Activated CD8-positive, alpha-beta memory T cell treated with anti-CD3 and anti-CD28 coated beads, Interleukin-2, amount 50 U/mL, for 1 hour (primary cell): Measurements from ENCODE around the gene IL17REL.

ENCODE experiments used
- DNase-seq: peaks from one replicate; pipeline ENCODE4 v3.0.0-alpha.2; 2020; ENCODE audit errors: extremely low read depth

IL17REL gene

DNA sequence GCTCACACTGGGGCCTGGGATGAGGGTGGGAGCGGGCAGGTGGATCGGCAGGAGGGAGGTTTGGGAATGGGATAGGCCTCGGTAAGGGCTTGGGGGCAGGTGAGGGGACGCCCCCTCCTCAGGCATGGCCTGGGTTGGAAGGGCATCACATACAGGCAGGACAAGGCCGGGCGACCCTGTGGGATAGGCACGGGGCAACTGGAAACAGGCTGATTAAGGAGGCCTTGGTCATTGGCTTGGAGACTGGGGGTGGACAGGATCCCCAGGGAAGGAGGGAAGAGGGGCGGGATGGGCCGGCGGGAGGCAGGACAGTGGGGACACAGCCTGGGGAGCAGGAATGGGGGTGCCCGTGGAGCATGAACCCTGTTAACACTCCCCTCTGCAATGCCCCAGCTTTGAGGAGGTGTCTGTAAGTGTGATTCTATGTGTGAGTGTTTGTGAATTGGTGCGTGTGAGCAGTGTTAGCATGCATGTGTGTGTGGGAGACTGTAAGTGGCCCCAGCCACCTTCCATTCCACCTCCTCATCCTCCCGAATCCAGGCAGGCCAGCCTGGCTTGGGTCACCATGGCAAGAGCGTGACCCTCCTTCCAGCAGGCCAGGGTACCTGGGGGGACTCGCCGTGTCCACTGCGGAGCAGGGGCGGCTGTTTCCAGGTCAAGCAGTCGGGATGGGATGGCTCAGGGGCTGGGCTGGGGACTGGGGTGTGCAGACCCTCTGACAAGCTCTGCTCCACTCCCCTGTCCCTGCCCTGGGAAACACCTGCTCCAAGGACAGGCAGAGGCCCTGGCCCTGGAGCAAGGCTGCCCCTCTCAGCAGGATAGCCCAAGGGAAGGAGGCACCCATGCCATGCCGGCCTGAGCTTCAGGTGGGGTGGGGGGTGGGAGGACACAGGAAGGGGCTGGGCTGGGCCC is 55.4 kb downstream of the IL17REL start:
- DNase-seq, result no peak

DNA sequence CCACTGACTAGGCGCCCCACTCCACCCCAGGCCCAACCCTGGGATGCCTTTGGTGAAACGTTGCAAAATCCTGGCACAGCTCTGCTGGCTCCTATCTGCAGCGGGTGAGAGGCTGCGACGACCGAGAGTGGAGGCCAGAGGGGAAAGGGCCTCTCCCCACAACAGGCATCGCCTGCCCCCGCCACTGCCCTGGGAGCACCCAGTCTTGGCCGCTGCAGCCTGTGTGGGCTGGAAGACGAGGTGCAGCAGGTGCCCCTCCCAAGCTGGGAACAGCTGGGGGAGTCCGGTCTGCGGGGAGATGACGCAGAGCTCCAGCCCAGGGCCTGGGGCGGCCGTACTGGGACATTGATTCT is 56.2 kb downstream of the IL17REL start:
- DNase-seq, result no peak

DNA sequence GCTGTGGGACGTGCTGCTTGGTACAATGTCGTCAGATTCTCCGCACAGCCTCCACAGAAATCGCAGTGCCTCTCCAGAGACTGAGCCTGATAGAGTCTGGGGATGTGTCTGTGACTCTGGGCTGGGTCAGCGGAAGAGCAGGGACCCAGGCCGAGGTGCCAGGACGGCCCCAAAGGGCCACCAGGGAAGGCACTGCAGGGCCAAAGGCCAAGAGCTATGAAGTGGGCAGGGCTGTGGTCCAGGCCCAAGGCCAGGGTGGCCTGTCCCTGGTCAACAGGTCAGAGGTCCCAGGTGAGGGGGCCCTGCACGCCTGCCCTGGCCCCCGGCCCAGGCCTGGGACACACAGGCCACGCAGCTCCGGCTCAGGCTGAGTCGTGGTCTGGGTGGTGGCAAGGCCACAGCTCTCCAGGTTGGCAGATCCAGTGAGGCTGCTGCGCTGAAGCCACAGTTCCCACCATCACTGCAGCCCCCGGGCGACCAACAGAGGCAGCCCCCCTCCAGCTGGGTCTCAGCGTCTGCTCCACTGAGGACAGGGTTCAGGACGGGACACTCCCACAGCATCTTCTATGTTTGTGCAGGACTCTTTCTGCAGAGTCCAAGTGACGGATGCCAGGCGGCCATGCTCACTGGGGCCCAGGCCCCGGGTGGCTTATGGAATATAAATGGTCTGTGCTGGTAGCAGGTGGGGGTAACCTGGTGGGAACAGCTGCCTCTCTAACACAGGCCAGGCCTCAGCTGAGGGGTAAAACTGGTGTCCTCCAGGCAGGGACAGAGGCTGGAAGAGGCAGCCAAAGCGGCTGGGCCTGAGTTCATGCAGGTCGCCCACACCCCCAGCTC is 56.8 kb downstream of the IL17REL start:
- DNase-seq, result no peak

DNA sequence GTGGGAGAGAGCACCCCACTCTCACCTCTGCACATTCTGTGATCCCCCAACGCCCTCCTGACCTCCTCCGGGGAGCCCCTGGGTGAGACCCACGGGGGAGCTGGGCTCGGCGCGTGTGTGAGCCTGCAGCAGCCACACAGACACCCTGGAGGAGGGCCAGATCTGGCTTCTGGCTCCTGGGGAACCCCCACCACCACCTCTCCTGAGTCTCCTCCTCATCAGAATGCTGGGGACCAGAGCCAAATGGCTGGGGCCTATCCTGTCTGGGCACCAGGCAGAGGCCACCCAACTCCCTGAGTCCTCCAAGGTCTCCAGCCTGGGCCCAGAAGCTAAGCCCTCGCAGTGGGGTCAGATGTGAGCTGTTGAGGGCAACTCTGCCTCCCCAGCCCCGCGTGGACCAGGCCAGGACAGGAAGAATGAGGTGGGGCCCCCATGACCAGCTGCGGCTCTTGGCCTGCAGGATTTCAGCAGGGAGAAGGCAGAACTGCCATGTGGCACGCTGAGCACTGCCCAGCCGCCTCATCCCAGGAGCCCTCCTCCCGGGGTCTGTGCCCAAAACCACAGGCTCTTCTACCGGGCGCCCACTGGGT is 57.5 kb downstream of the IL17REL start:
- DNase-seq, result no peak

DNA sequence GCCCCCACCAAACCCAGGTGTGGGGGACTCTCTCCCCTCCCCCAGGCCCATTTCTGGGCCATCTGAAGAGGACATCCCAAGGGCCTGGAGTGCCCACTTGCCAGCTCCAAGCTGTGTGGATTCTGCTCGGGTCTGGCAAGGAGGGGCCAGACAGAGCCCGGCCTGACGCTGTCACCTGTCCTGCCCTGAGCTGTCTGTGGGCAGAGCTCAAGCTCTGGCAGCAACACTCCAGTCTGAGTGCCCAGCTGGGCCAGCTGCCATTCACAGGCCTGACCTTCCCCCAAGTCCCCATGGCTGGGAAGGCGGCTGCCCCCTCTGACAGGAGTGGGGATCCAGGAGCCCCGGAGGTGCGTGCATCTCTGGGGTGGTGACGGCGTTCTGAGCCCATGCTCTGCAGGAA is 58.2 kb downstream of the IL17REL start:
- DNase-seq, result no peak

DNA sequence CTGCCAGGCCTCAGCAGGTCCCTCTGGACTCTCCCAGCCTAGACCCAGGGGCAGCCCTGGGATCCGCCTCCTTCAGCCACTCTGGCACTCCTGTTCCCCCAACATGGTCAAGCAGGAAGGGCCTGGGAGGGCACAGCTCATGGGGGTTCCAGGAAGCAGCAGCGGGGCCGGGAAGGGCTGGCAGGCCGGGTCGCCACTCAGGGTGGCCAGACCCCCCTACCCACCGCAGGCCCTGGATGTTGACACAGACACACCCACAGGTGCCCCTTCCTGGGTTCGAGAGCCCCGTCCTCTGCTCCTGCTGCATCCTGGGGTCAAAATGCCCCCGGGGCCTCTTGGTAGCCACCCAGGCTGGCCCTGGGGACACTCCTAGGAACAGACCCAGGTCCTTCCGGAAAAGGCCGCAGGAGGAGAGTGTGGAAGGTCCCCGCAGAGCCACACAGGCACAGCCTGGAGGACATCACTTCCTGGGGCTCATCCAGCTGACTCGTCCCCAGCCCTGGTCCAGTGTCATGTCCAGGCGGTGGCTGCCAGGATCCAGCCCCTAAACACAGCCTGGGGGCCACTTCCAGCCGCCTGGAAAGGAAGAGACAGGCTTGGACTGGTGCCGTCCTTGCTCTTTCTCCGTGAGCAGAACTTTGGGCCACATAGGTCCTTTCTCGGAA is 58.8 kb downstream of the IL17REL start:
- DNase-seq, result no peak

DNA sequence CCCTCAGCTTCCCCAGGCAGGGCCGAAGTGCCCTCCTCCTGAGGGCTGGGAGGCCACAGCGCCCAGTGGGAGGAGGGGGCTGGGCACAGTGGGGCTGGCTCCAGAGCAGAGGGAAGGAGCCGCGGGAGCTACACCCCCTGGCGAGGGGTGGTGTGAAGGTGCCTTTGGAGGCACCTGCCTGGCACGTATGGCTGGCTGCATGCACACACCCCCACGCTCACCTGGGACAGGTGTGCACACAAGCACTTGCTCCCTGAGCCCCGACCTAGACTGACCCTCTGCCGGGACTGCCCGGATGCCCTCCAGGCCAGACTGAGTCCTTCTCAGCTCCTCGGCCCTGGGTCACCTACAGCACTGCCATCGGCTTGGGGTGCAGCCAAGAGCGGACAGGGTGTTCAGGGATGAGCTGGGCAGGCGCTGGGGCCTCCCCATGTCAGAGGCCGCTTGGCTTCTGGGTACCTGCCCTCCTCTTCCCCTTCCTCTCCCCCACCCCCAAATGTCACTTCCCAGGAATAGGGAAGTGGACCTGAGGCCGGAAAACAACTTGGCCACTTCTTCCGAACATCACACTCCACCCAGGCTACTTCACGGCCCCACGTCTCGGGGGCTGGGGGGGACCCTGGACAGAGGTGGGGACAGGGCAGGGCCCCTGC is 59.4 kb downstream of the IL17REL start:
- no peak for DNase-seq

DNA sequence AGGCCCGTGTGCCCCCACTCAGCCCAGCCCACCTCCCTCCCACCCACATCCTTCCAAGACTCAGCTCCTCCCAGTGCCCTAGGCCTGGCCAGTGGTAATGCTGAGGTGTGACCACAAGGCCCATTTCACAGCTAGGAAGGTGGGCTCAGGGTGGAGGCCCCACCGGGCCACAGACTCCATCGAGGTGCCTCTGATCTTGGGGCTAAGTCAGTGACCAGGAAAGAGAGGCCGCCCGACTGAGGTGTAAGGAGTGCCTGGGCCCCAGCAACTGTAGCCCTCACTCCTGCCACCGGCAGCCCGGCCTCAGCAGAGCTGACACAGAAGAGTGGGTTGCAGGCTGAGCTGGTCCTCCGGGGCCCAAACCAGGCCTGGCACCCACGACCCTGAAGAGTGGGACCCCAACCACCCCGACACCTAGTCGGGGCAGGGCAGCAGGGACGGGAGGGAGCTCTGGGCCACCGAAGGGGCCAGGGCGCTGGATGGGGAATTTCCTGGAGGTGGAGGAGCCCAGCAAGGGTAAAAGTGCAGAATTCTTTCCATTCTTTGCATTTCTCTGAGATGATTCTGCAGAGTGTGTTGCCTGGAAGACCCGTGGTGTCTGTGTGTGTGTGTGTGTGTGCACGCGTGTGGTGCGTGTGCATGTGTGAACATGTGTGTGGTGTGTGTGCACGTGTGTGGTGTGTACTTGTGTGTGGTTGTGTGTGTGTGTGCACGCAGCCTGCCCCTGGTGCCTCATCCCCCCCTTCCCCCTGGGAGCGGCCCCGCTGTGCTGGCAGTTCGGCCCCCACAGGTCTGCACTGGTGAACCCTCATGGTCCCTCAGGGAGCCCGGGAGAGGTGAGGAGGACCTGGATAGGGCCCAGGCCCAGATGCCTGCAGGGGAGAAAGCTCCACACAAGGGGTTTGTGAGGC is 60.3 kb downstream of the IL17REL start:
- no peak for DNase-seq

DNA sequence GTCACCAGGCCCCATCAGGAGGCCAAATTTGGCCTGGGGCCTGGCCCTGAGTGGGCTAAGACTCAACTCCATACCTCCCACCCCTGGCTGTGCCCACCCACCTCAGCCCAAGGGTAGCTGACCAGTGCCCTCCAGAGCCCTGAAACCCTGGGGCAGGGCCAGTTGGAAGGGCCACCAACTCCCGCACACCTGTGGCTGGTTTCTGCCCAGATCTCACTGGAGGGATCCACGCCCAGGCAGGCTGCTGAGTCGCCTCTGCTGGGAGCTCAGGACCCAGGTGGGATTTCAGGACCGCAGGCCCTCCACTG is 60.9 kb downstream of the IL17REL start:
- no peak for DNase-seq

DNA sequence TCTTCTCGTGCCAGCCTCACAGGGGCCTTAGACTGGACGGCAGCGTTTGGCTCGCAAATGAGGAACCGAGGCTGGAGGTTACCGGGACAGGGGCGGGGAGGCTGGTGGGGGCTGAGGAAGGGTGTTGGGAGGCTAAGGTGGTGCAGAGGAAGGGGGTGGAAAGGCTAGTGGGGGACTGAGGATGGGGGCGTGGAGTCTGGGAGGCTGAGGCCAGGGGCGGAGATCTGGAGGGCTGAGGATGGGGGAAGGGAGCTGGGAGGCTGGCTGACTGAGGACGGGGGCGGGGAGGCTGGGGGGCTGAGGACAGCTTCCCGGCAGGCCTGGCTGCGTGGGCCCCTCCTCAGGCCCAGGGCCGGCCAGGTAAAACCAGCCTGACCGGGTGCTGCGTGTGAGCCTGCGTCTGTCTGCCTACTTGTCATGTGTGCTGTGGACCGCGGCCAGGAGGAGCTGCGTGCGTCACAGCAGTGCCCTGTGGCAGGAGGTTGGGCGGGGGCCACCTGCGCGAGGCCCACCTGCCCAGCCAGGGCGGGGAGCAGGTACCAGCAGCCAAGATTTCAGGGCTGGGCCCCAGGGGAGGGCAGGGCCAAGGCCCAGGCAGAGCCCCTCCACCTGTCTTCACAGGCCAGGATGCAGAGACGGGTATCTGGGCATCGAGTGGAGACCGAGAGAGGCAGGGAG is 61.4 kb downstream of the IL17REL start:
- no peak for DNase-seq

DNA sequence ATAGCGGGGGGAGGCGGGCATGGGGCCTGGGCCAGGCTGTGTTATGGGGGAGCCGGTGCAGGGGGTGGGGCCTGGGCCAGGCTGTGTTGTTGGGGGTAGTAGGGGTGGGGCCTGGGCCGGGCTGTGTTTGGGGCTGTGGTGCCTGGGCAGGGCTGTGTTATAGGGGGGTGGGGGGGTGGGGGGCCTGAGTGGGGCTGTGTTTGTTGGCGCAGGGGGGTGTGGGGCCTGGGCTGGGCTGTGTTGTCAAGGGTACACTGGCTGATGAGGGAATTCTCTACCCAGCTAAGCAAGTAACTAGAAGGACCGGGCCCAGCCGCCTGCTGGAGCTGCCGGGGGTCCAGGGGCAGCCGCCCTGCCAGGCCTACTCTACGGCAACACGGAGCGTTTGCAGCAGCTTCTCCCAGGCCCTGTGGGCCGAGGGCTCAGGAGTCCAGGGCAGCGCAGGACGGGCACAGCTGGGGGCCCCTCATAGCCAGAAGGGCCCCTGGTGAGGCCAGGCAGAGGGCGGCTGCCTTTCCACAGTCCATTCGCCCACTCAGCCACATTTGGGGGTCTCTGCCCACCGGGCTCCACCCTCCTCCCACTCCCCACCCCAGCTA is 62.1 kb downstream of the IL17REL start:
- DNase-seq, result no peak

DNA sequence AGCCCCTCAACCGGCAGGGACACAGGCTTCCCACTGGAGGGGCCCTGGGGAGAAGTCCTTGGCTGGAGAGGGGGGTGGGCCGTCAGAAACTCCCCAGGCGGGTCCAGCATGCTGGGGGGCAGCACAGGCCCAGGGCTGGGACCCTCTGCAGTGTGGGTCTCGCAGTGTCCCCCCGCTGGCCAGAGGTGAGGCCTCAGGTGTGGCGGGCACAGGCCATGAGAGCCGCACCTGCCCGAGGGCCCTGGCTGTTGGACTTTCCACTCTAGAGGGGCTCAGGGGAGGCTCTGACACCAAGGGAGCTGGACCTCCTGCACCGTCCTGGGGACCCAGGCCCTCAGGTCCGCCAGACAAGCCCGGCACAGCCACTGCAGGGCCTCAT is 62.7 kb downstream of the IL17REL start:
- DNase-seq, result no peak

DNA sequence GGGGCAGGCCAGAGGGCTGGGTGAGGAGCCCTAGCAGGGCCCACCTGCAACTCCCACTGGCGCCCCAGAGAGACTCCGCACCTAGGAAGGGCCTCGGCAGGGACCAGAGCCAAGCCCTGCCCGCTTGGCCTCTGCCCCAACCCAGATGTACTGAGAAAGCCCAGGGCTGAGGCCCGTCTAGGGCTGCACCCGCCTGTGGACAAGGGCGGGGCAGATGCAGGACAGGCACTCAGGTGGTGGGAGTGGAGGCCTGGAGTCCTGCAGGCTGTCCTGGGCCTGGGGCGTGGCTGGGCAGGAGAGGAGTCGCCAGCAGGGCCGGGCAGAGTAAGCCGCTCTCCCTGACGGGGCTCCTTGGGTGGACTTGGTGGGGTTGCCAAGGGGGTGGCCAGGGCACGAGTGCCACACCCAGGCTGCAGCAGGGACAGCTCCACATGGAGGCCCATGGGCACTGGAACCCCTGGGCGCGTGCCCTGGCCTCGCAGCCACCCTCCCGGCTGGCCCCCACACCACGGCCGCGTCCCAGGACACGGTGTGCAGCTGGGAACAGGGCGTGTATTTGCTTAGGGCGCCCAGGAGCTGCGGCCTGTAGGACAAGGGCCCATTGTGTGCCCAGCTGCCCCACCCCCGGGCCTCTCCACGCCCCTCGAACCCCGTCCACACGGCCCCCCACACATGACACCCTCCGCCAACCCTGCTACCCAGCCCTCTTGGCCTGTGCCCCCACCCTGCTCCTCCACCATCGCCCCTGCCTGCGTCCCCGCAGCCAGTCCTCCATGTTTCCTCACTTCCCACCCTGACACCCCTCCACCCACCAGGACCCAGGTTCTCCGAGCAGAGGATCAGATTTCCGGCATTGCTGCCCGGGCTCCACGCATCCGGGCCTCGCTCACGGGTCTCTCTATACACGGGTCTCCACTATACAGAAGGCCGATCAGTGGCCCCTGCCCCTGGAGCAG is 63.3 kb downstream of the IL17REL start:
- DNase-seq, result no peak

DNA sequence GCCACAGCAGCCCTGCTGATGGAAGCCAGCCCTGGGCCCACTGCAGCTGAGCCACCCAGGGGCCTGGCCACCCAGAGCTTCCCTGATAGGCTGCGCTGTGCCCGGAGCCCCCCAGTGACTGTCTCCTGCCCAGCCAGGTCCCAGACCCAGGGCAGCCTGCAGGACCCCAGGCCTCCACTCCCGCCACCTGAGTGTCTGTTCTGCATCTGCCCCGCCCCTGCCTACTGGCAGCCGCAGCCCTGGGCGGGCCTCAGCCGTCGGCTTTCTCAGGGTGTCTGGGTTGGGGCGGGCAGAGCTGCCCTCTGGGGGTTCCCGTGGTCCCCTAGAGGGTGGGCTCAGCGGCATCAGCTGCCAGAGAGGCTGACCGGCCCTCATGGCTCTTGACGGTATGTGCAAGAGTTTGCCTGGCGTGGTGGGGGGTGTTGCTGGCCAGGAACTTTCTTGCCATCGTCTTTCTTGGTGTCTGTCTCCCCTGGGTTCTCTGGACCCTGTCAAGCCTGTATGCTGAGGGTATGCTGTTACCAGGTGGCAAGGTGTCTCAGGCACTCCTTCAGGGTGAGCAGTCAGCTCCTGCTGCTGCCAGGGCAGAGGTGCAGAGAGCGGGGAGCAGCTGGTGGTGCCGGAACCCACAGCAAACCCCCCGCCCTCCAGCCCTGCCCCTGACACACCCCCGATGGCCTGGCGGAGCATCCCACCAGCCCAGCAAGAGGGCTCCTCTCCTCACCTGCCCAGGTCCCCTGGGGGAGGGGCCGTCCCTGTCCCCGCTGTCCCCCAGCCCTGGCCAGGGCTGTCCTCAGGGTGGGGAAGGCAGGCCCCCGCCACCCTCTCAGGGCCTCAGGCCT is 64.2 kb downstream of the IL17REL start:
- no peak for DNase-seq

DNA sequence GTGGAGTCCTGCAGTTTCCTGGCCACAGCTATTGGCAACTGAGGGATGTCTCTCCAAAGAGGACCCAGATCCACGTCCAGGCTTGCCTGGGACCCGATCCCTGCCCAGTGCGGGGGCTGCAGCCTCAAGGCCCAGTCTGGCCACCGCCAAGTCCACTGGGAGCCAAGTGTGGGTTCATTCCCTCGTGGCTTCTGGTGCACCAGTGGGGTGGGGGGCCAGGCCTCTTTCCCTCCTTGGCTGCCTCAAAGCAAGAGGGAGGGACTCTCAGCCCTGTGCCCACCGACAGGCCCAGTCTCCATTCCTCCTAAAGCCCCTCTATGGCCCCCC is 65.3 kb downstream of the IL17REL start:
- no peak for DNase-seq

DNA sequence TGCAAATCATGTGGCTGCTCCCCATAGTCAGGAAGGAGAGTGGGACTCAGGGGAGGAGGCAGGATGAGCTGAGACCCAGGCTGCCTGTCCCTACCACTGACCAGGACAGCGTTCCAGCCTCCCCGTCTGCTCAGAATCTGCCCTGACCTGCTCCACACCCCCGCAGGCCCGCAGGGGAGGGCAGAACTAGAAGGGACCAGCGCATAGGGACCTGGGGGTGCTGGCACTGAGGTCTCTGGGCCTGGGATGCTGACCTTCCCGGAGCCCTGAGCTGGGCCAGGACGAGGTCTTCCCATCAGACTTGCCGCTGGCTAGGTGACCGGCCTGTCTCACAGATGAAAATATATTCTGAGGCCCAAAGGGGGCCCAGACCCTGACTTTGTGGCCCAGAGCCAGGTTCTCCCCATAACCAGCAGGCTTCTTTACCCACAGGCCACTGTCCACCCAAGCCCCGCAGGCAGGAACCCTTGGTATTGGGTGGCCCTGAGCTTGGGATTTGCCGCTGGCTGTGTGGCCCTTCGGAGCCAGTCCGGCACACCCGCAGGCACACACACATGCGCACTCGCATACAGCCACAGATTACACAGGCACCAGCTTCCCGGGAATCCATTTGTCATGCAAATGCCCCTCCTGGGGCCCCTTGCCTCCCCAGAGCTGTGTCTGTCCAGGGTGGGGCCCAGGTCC is 65.8 kb downstream of the IL17REL start:
- DNase-seq, result no peak
